K562 treated with DMSO at 1 percent for 12 hours (cell line): ENCODE results near the gene PINK1. TPM values are rescaled to one million over a fixed set of nuclear protein-coding genes. Genes with fewer than 3 reads are reported as not detected.

ENCODE experiments used
- total RNA-seq: library from RNA; unstranded; fragments of 300-600 nt; gene quantifications from 2 replicates; pipeline ENCODE4 v1.2.3, GENCODE V29; 2022; ENCODE audit not compliant: insufficient read depth

Gene PINK1
- 72.3 and 83.9 TPM in 2 replicates for total RNA-seq

GRCh38 chr1:20633190-20634064, at the start of gene PINK1:
Gene PINK1, plus strand, starts transcription at chr1:20633458. Its CDS starts 91 bp downstream, at chr1:20633549.

DNA sequence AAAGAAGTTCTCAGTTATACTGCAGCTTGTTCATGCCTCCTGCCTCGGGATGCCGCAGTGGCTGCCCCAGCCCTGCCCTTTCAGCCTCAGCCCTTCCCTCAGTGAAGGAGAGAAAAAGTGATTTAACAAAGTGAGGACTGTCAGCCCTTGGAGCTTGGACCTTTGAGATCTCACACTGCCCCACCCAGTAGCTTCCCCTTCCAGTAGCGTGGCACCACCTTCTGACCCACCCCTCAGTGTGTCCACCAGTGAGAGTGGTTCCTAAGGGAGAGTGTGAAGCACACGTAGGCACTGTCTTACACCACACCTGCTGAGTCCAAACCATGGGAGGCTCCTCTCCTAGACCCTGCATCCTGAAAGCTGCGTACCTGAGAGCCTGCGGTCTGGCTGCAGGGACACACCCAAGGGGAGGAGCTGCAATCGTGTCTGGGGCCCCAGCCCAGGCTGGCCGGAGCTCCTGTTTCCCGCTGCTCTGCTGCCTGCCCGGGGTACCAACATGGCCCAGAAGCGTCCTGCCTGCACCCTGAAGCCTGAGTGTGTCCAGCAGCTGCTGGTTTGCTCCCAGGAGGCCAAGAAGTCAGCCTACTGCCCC, 44.5 kb upstream of the PINK1 start, which contains the start of gene CDA:
TSS of gene CDA (plus strand) at position 464 of the 592 bp plus-strand sequence. CDS start at position 497, 33 bp downstream.

DNA sequence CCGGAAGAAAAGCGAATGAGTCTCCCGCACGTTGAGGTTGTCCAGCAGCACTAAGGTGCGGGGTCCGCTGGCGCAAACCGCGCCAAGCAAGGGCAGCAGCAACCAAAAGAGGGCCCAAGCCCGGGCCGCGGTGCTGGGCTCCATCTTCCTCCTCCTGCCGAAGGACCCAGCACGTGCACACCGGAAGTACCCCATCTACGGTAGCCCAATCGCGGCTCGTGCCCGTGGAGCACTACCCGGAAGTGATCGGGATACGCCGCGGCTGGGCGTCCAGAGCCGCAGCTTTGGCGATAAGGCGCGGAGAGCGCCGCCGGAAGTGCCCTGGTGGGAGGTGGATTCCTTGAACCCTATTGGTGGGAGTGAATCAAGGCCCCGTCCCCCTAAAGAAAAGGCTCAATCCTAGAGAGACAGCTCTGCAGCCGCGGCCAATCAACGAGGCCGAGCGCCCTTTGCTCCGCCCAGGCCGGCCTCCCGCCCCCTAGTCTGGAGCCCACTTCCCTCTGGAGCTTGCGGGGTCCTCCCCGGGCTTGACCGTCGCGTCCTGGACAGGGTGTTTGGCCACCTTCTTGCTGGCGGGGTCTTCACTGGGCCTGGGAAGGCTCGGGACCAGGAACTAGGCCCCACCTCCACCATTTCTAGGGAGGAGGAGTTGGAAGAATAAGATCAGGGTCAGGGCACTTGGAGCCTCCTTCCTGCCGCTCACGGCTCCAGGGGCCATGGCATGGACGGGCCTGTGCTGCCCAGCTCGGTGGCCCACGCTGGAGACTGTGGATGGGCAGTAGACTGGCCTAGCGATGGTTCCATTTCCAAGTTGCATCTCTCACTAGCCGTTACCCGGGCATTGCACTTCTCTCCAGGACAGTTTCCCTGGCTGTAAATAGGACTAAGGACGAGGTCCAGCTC, 28.2 kb downstream of the PINK1 start, which contains the start of gene DDOST:
TSS of gene DDOST (minus strand) at position 163 of the 903 bp plus-strand sequence. CDS start at position 144, 19 bp downstream.

Other genes with a start within 250 kb of the PINK1 start
- gene CAMK2N1, start 147.2 kb upstream of the PINK1 start, total RNA-seq = 2.1 and 4.0 TPM in 2 replicates
- 35.5 and 46.3 TPM in 2 replicates for gene MUL1, start 125.3 kb upstream of the PINK1 start, total RNA-seq
- not detected in 2 replicates for gene FAM43B, start 80.9 kb upstream of the PINK1 start, total RNA-seq
- not detected in 2 replicates for gene CDA, start 44.4 kb upstream of the PINK1 start, total RNA-seq
- 258 and 340 TPM in 2 replicates for gene DDOST, start 27.9 kb downstream of the PINK1 start, total RNA-seq
- gene KIF17, start 84.5 kb downstream of the PINK1 start, total RNA-seq = 0.39 TPM in 1 of 2 replicates, not detected in the other
- gene SH2D5, start 99.2 kb downstream of the PINK1 start, total RNA-seq = not detected in 2 replicates
- gene HP1BP3, start 153.8 kb downstream of the PINK1 start, total RNA-seq = 82.0 and 309 TPM in 2 replicates